Heart left ventricle (tissue), 13 donors: ENCODE results near the gene NFATC2.

Source experiments
- CTCF ChIP-seq, 12 donors: fragments of 200-600 bp; sonication (generic) in 4 of 12; IDR thresholded peaks; one replicate each; pipeline versions ENCODE4 v1.5.0 to v1.8.0; 2018 to 2022; ENCODE audit warnings: antibody characterized with exemption in 12 of 12, mild to moderate bottlenecking in 5 of 12
- POLR2A ChIP-seq, 2 donors: fragments of 450-650 bp; IDR thresholded peaks; one replicate each; pipeline ENCODE4 v1.6.1; 2017; ENCODE audit warnings: antibody characterized with exemption in 2 of 2, mild to moderate bottlenecking in 2 of 2, moderate library complexity in 2 of 2
- donor health status: ischemic (EF 13 %, LVEDD 7.1; RV severe dilation, severe dysfunction).
- donor health status: DM: no; HTN: yes; CAD: no.
- donor health status: DM: no; HTN: no; CAD: no.
- donor health status: ischemic (EF 25% LVEDD 6.9; RV normal size, moderate dysfunction).
- donor health status: ischemic (EF 25% LVEDD 5.7; RV mildly dilated, moderate dysfunction).
- donor health status: ischemic (EF 35%, LVEDD 5.7; RV mildly dilated, moderate dysfunction).
- donor health status: nonischemic (EF 11% LVEDD 7.7; RV severe dilation, severe dysfunction).
- donor health status: DM: yes; HTN: yes; CAD: no.
- donor health status: PGD.
- donor health status: ischemic (EF 29% LVEDD 5.4; RV normal size, mild dysfunction).
- donor health status: nonischemic (EF 23%, LVEDD 6.1; RV moderate dilation, normal function).

GRCh38 chr20:51372176-51372803 lies 170.2 kb downstream of the NFATC2 start:
- peak; percentile 73 to 92 (median 86) for TF ChIP-seq CTCF (IDR thresholded peaks at IDR 0.05)
- TF ChIP-seq POLR2A (IDR thresholded peaks at IDR 0.05) = no peak
